GM21786 (cell line): Measurements from ENCODE around the gene ATXN3L.

Source experiments
- ATAC-seq: cut with Tn5 transposase; IDR thresholded peaks from one replicate; pipeline ENCODE4 v1.9.1; 2021; ENCODE audit not compliant: unreplicated experiment

Gene ATXN3L

GRCh38 chrX:13319953-13320352, at the start of gene ATXN3L:
Gene ATXN3L, minus strand, starts transcription at chrX:13320053. Its CDS starts 119 bp downstream, at chrX:13319934.
- ATAC-seq, result no peak

DNA sequence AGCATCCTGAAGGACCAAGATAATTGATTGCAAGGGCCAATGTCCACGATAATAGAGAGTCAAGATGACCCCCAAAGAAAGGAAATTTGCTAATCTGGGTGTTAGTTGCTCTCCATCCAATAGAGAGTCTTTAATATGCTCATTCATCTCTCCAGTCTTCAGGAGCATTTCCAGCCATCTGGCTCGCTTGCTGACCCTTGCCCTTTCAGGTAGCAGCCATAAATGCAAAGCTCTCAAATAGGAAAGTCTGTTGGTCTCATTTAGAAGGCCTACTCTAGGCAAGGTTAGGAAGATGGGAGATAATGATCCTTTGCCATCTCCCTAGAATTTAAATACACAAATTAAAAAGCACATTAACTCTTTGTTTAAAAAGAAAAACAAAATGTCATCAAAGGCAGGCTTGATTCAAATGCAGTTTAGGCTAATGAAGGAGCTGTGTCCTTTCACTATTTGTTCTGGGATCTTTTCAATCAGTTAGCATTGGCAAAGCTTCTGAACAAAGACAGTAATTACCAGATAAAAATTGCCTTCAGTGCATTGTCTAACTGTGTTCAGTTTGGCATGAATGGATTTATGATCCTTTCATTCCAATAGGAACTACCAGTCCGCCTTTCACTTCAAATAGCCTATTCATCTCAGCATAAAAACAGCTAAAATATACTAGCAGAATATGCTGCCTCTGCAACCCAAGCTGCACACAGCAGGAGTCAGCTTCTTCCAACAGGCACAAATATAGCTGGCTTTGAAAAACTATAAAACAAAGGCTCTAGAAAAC, 49.6 kb upstream of the ATXN3L start:
- ATAC-seq, result no peak

GRCh38 chrX:13367950-13368349, 48.1 kb upstream of the ATXN3L start:
- ATAC-seq, result no peak

- ATAC-seq, result no peak
Measured at GRCh38 chrX:13366698-13367097, 46.8 kb upstream of the ATXN3L start.

DNA sequence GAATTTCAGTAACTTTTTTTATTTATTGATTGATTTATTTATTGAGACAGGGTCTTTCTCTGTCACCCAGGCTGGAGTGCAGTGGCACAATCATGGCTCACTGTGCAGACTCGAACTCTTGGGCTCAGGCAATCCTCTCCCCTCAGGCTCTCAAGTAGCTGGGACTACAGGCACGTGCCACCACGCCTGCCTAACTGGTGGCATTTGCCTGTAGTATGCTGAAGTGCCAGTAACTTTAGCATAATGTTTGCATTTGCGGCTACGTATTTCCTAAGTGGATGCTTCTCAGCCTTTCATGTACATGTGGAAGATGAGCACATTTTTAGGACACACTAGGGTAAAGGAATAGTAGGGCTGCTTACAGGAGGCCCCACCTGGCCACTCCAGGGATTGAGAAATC, 45.3 kb upstream of the ATXN3L start:
- no peak for ATAC-seq

GRCh38 chrX:13364230-13364857, 44.5 kb upstream of the ATXN3L start:
- ATAC-seq, result no peak

DNA sequence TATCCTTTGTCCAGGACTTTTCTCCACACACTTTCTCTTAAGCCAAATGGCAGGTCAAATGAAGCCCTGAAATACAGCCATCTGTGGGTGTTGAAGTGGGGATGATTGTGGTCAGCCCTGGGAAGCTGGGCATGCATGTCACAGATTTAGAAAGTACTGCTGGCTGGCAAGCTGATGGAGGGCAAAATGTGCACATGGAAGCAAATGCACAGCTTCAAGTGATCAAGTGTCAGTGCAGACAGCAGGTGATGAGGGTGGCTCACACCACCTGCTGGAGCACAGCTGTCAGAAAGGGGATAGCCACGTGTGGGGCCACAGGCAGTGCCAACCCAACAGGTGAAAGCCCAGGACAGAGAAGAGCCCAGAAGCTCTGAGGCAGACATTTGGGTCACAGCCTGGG, 40.3 kb upstream of the ATXN3L start:
- ATAC-seq, result no peak

GRCh38 chrX:13357925-13358324, 38.1 kb upstream of the ATXN3L start:
- ATAC-seq, result no peak

DNA sequence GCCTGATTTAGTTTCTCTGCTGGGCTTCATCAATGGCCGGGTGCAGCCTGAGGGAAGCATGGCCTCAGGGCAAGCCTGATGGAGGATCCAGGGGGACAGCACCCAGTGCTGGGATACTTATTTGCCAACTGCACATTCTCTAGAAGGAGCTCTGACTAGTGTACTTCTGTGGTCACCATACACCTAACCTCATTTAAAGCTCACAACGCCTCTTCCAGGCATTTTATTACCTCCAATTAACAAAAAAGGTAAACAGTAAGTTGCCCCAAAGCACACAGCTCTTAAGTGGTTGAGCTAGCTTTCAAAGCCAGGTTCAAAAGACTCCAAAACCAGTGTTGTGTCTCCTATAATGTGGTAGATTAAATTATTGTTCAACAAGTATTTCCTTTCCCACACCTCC, 26.8 kb upstream of the ATXN3L start:
- no peak for ATAC-seq

GRCh38 chrX:13345438-13345837, 25.6 kb upstream of the ATXN3L start:
- ATAC-seq, result no peak

DNA sequence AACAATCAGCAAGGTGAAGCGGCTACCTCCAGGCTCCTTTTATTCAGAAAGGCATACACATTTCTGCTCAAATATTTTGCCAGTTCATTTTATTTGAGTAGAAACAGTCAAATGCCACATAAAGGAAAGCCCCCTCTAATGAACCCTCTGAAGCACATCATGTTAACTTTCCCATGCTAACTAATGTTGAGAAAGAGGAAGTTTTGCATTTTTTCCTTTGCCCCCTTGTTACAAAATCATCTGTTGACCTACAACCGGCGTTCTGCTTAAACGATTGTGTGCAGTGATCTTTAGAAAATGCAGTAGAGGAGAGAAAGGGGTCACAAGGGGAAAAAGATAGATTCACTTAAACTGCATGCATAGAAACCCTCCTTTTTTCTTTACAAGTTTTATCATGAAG, 25.2 kb upstream of the ATXN3L start:
- no peak for ATAC-seq

DNA sequence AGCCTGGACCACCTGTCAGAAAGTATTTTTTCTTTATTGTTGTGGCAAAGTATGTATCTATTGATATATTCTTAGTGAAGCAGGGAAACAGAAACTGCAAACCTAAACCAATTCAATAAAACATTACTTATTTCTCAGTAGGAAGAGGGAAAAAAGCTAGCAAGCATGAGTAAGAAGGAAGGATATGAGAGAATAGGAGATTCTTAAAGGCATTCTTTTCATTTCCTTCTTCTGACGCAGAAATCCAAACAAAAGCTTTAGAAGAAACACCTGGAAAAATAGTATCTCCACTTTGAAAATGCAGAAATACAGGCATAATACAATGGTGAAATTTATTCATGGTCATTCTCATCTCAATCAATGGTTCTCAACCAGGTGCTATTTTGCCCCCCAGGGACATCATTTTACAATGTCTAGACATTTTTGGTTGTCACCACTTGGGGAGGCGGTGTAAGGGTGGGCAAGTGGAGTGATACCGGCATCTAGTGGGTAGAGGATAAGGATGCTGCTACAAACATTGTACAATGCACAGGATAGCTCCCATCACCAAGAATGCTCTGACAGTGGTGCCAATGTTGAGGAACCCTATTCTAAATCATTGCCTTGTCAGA, 21.7 kb upstream of the ATXN3L start:
- ATAC-seq, result no peak

GRCh38 chrX:13340182-13340791, 20.4 kb upstream of the ATXN3L start:
- no peak for ATAC-seq

- no peak for ATAC-seq
Measured at GRCh38 chrX:13339607-13340006, 19.8 kb upstream of the ATXN3L start.

GRCh38 chrX:13338996-13339515, 19.2 kb upstream of the ATXN3L start:
- ATAC-seq, result no peak

DNA sequence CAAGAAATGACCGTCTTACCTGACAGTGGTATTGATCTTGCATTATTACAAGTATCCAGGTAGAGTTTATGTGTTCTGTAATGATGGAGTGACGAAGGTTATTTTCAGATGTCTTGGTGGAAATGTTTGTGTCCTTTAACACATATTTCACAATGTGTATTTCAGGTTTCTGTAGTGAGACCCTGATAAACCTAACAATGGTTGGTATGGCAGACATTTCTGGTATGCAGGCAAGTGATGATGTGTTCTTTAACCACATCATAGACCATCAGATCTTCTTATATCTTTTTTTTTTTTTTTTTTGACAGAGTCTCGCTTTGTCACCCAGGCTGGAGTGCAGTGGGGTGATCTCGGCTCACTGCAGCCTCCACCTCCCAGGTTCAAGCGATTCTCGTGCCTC, 14.6 kb upstream of the ATXN3L start:
- no peak for ATAC-seq

DNA sequence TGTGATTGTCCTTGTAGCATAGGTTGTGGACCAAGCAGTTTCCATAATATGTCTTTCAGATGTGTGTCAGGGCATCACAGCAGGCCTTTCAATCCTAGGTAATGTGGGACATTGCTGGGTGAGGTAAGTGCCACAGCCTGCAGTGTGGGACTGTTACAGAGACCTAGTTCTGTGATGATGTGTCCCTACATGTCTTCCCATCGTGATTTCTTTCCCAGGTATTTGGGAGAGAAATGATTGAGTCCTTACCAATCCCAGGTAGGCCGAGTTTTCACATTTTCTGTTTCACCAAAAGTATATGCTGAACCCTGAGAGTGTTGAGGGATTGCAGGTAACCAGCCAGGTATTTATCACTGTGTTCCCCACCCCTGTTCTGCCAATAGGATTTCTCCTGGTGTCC, 10.6 kb upstream of the ATXN3L start:
- no peak for ATAC-seq

DNA sequence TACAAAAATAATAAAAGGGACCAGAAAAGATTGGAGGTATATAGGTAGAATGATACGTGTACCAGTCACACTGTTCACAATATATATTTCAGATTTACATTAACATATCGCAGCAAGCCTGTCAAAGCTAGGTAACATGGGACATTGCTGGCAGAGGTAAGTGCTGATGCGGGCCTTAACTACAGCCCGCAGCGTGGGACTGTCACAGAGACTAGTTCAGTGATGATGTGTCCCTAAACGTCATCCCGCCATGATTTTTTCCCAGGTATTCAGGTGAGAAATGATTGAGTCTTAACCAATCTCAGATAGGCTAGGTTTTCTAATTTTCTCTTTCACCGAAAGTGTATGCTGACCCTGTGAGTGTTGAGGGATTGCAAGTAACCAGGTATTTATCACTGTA, 7.8 kb upstream of the ATXN3L start:
- no peak for ATAC-seq

DNA sequence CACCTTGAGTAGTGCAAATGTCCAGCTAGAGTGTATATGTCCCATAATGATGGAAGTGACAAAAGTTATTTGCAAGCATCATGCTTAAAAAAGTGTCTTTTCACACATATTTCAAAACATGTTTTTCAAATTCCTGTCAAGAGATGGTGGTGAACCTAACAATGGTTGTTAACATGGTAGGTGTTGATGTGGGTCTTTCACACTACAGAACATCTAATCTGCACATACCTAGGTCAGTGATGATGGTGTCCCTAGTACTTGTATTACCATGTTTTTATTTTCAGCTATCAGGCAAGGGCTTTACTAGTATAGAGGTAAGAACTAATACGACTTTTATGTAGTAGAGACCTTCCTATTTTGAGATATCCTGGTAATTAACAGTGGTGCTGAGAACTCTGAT, 3.4 kb upstream of the ATXN3L start:
- ATAC-seq, result no peak

- no peak for ATAC-seq
Measured at GRCh38 chrX:13317366-13317765, 2.5 kb downstream of the ATXN3L start.

- ATAC-seq, result no peak
Measured at GRCh38 chrX:13311560-13311959, 8.3 kb downstream of the ATXN3L start.

DNA sequence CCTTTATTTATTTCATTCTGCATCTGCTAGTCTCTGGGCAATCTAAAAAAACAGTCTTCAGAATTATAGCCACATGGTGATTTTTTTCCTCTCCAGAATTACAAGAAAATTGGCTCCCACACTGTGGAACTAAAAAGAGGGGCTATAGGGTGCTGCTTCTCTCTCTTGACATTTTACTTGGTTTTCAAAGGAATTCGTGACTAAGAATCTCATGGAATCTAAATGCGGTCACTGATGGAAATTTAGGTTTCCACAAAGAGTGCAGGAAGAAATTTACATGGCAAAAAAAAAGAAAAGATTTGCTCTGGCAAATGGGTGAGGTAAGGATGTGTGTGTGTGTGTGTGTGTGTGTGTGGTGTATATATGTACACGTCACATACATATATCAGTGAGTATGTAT, 10.2 kb downstream of the ATXN3L start:
- ATAC-seq, result no peak
